Lower lobe of right lung (tissue), 2 donors: ENCODE data around the gene PABPN1L. TPM values are rescaled to one million over a fixed set of nuclear protein-coding genes. Genes with fewer than 3 reads are reported as not detected.

Experiments
- ATAC-seq, 2 donors: fragments of 200-7000 bp; cut with Tn5 transposase; one replicate each; pipeline ENCODE4 v1.9.1; 2020 to 2022; ENCODE audit warnings: mild to moderate bottlenecking in 2 of 2, moderate library complexity in 2 of 2
- DNase-seq: peaks from one replicate; pipeline ENCODE4 v3.0.0-alpha.2; 2020
- H3K27ac ChIP-seq: fragments of 200-600 bp; one replicate; pipeline ENCODE4 v1.8.0; 2022
- H3K27me3 ChIP-seq: fragments of 200-600 bp; one replicate; pipeline ENCODE4 v1.8.0; 2022; ENCODE audit warnings: low read depth
- H3K36me3 ChIP-seq: fragments of 200-600 bp; one replicate; pipeline ENCODE4 v1.8.0; 2022; ENCODE audit warnings: mild to moderate bottlenecking
- H3K4me1 ChIP-seq: fragments of 200-600 bp; one replicate; pipeline ENCODE4 v1.8.0; 2022
- H3K4me3 ChIP-seq: fragments of 200-600 bp; one replicate; pipeline ENCODE4 v1.8.0; 2022; ENCODE audit warnings: mild to moderate bottlenecking
- H3K9me3 ChIP-seq: fragments of 200-600 bp; one replicate; pipeline ENCODE4 v1.8.0; 2022
- CTCF ChIP-seq: fragments of 200-600 bp; IDR thresholded peaks from one replicate; pipeline ENCODE4 v1.8.0; 2022; ENCODE audit warnings: antibody characterized with exemption, mild to moderate bottlenecking
- intact Hi-C: fragments of 100-400 bp; cut with DNase I; formaldehyde crosslinking; loops from one replicate; pipeline ENCODE4 v1.11.0; 2022
- total RNA-seq: library from RNA; stranded (reverse); fragmentation: NEBNext Ultra II Directional; extraction: Animal tissue kit (Norgen Biotek cat#: 25700); gene quantifications from one replicate; pipeline ENCODE4 v1.2.1, GENCODE V29; 2021
- donor health status: DM: no; HTN: yes; CAD: no; lungs with severe emphysema.

The PABPN1L gene
- total RNA-seq, 1 donor from 2014 or later = not detected

- H3K9me3 ChIP-seq = no peaks in the 10 kb centered on the region
- peaks cover 31% of the 10 kb centered on the region for H3K36me3 ChIP-seq
- no peak overlapping the region for H3K27ac ChIP-seq
- H3K4me3 ChIP-seq = no peak overlapping the region
- H3K4me1 ChIP-seq = no peaks in the 10 kb centered on the region
- ATAC-seq = no peak
- DNase-seq = no peak
- H3K27me3 ChIP-seq = no peaks in the 10 kb centered on the region
- intact Hi-C loops = no loop called here
- TF ChIP-seq CTCF = no peak
Measured at GRCh38 chr16:88821168-88821850, 45.2 kb downstream of the PABPN1L start.

GRCh38 chr16:88820385-88821025 lies 46.0 kb downstream of the PABPN1L start:
- H3K9me3 ChIP-seq = no peaks in the 10 kb centered on the region
- no peak for TF ChIP-seq CTCF
- no peaks in the 10 kb centered on the region for H3K4me1 ChIP-seq
- DNase-seq = no peak
- ATAC-seq = no peak
- H3K36me3 ChIP-seq = peaks cover 30% of the 10 kb centered on the region
- no peak overlapping the region for H3K27ac ChIP-seq
- intact Hi-C loops = no loop called here
- H3K27me3 ChIP-seq = no peaks in the 10 kb centered on the region
- H3K4me3 ChIP-seq = no peak overlapping the region

GRCh38 chr16:88819126-88819525 lies 47.3 kb downstream of the PABPN1L start:
- DNase-seq = no peak
- H3K4me1 ChIP-seq = no peaks in the 10 kb centered on the region
- no peak overlapping the region for H3K4me3 ChIP-seq
- H3K9me3 ChIP-seq = no peaks in the 10 kb centered on the region
- intact Hi-C loops = no loop called here
- no peak overlapping the region for H3K27ac ChIP-seq
- H3K27me3 ChIP-seq = no peaks in the 10 kb centered on the region
- TF ChIP-seq CTCF = no peak
- peaks cover 24% of the 10 kb centered on the region for H3K36me3 ChIP-seq
- no peak for ATAC-seq

GRCh38 chr16:88818575-88818874 lies 47.9 kb downstream of the PABPN1L start:
- no peaks in the 10 kb centered on the region for H3K27me3 ChIP-seq
- no peak for DNase-seq

GRCh38 chr16:88817785-88818574 lies 48.5 kb downstream of the PABPN1L start:
- Histone ChIP-seq H3K9me3 (no peaks in the 10 kb centered on the region), H3K36me3 (peaks cover 19% of the 10 kb centered on the region), H3K27ac (no peak overlapping the region), H3K4me3 (no peak overlapping the region), H3K4me1 (peaks cover 3% of the 10 kb centered on the region), H3K27me3 (no peaks in the 10 kb centered on the region)
- no peak for ATAC-seq
- intact Hi-C loops = no loop called here
- no peak for TF ChIP-seq CTCF
- no peak for DNase-seq

More at GRCh38 chr16:88818575-88818874, 47.9 kb downstream of the PABPN1L start:
- Histone ChIP-seq H3K4me3 (no peak overlapping the region), H3K4me1 (no peaks in the 10 kb centered on the region), H3K9me3 (no peaks in the 10 kb centered on the region), H3K27ac (no peak overlapping the region), H3K36me3 (peaks cover 21% of the 10 kb centered on the region)
- intact Hi-C loops = no loop called here
- no peak for TF ChIP-seq CTCF
- ATAC-seq = no peak
